A673 (cell line): ENCODE data around the gene OGG1. TPM values are rescaled to one million over a fixed set of nuclear protein-coding genes. Genes with fewer than 3 reads are reported as not detected.

Source experiments
- BruUV-seq: library from RNA; stranded (reverse); fragments of 400-500 nt; replicated peaks from 2 replicates; lab custom pipeline; 2021; lab: Mats Ljungman, UMichigan
- CTCF ChIA-PET: fragments of 300-600 bp; sonication (Branson Sonifier 250); formaldehyde crosslinking; loops from one replicate; lab custom pipeline; 2022; ENCODE audit warnings: antibody characterized with exemption; lab: Charles Lee
- POLR2A ChIA-PET: fragments of 300-600 bp; sonication (Branson Sonifier 250); formaldehyde crosslinking; loops from one replicate; lab custom pipeline; 2022; ENCODE audit warnings: antibody characterized with exemption; ENCODE audit not compliant: low non-redundant PET; lab: Charles Lee
- DNase-seq: peaks from one replicate; pipeline ENCODE4 v3.0.0-alpha.2; 2015; ENCODE audit warnings: low spot score
- H3K27ac ChIP-seq: fragments of 200-600 bp; sonication (generic); 2 replicates; pipeline ENCODE4 v1.5.1; 2016; ENCODE audit warnings: mixed run types, low read depth, mild to moderate bottlenecking, mixed read lengths, antibody characterized with exemption, low read length; ENCODE audit not compliant: poor library complexity, severe bottlenecking
- H3K27me3 ChIP-seq: fragments of 200-600 bp; sonication (generic); replicated peaks from 2 replicates; pipeline ENCODE4 v1.6.1; 2017; ENCODE audit warnings: mixed run types, low read depth, mild to moderate bottlenecking, mixed read lengths, antibody characterized with exemption, low read length; ENCODE audit not compliant: insufficient read depth, poor library complexity
- H3K36me3 ChIP-seq: fragments of 200-600 bp; sonication (generic); 2 replicates; pipeline ENCODE4 v1.6.1; 2016; ENCODE audit warnings: mixed run types, mild to moderate bottlenecking, mixed read lengths, antibody characterized with exemption, low read length; ENCODE audit not compliant: insufficient read depth, poor library complexity, severe bottlenecking
- H3K4me1 ChIP-seq: fragments of 200-600 bp; sonication (generic); 2 replicates; pipeline ENCODE4 v1.6.1; 2017; ENCODE audit warnings: mixed run types, mild to moderate bottlenecking, mixed read lengths, antibody characterized with exemption, low read length; ENCODE audit not compliant: insufficient read depth, poor library complexity, severe bottlenecking
- H3K4me3 ChIP-seq: fragments of 200-600 bp; sonication (generic); 2 replicates; pipeline ENCODE4 v1.5.1; 2016; ENCODE audit warnings: low read depth, mixed run types, mild to moderate bottlenecking, mixed read lengths, low read length; ENCODE audit not compliant: poor library complexity, severe bottlenecking
- H3K9me3 ChIP-seq: fragments of 200-600 bp; sonication (generic); 2 replicates; pipeline ENCODE4 v1.6.1; 2016; ENCODE audit warnings: mixed run types, low read depth, mild to moderate bottlenecking, mixed read lengths, antibody characterized with exemption, low read length; ENCODE audit not compliant: poor library complexity, severe bottlenecking
- CTCF ChIP-seq: fragments of 300-800, 200-600 bp; sonication (generic); conservative IDR thresholded peaks from 2 replicates; pipeline ENCODE4 v1.5.1; 2017; ENCODE audit warnings: low read depth, mild to moderate bottlenecking, antibody characterized with exemption, low read length, moderate library complexity, mixed read lengths
- EZH2 ChIP-seq: fragments of 200-600 bp; sonication (generic); IDR thresholded peaks from 2 replicates; pipeline ENCODE4 v1.6.1; 2017; ENCODE audit warnings: borderline replicate concordance, low read depth, mild to moderate bottlenecking, mixed read lengths, antibody characterized with exemption, low read length; ENCODE audit not compliant: poor library complexity, severe bottlenecking
- intact Hi-C: fragments of 100-400 bp; cut with micrococcal nuclease; formaldehyde crosslinking; loops from one replicate; pipeline ENCODE4 v1.10.0; 2022; ENCODE audit not compliant: unreplicated experiment
- total RNA-seq: library from RNA; stranded (reverse); gene quantifications from 2 replicates; pipeline ENCODE4 v1.2.3, GENCODE V29; 2021

The OGG1 gene
- total RNA-seq, 1 experiment from 2014 or later = 60.2 TPM

GRCh38 chr3:9704347-9705322 is 45.1 kb upstream of the OGG1 start:
- CTCF ChIA-PET = no interaction called here
- TF ChIP-seq EZH2 (peak; percentile 42), CTCF (no peak)
- H3K27me3 ChIP-seq = peaks cover 9% of the 10 kb centered on the region
- no peaks in the 10 kb centered on the region for H3K36me3 ChIP-seq
- intact Hi-C loops = no loop called here
- H3K4me3 ChIP-seq = peak overlapping the region; percentile 38
- H3K4me1 ChIP-seq = peaks cover 11% of the 10 kb centered on the region
- no peaks in the 10 kb centered on the region for H3K9me3 ChIP-seq
- BruUV-seq = no TSS peak
- POLR2A ChIA-PET = no interaction called here
- DNase-seq = peak; percentile 37
- no peak overlapping the region for H3K27ac ChIP-seq

GRCh38 chr3:9710174-9710739 is 39.5 kb upstream of the OGG1 start:
- TF ChIP-seq EZH2 (no peak), CTCF (no peak)
- H3K27me3 ChIP-seq = peaks cover 13% of the 10 kb centered on the region
- POLR2A ChIA-PET = interaction anchor here (0.7 kb wide), 1 partner anchor 194 kb away, joined by 3 read pairs; no protein-coding TSS in a partner anchor
- DNase-seq = no peak
- intact Hi-C loops = no loop called here
- H3K9me3 ChIP-seq = no peaks in the 10 kb centered on the region
- BruUV-seq = no TSS peak
- H3K4me1 ChIP-seq = no peaks in the 10 kb centered on the region
- no peak overlapping the region for H3K4me3 ChIP-seq
- no peak overlapping the region for H3K27ac ChIP-seq
- CTCF ChIA-PET = no interaction called here
- no peaks in the 10 kb centered on the region for H3K36me3 ChIP-seq

GRCh38 chr3:9712415-9712814 is 37.3 kb upstream of the OGG1 start:
- ChIA-PET POLR2A (no interaction called here), CTCF (no interaction called here)
- DNase-seq = no peak
- H3K27ac ChIP-seq = no peak overlapping the region
- H3K9me3 ChIP-seq = no peaks in the 10 kb centered on the region
- H3K4me1 ChIP-seq = no peaks in the 10 kb centered on the region
- H3K36me3 ChIP-seq = no peaks in the 10 kb centered on the region
- no peak overlapping the region for H3K4me3 ChIP-seq
- TF ChIP-seq EZH2 (no peak), CTCF (no peak)
- BruUV-seq = no TSS peak
- intact Hi-C loops = no loop called here
- H3K27me3 ChIP-seq = peaks cover 21% of the 10 kb centered on the region
